ENCODE measurements around the gene LARGE1.

- TF ChIP-seq CTCF (conservative IDR thresholded peaks at IDR 0.05 in 1 of 2, IDR thresholded peaks at IDR 0.05 in 1 of 2; ENCODE audit: low read depth in 1 of 2, low read length in 2 of 2) = no peak
- TF ChIP-seq EZH2 (IDR thresholded peaks at IDR 0.05; ENCODE audit: low read length, missing control alignments) = no peak
These were observed 33.1 kb downstream of the LARGE1 start for GRCh38 chr22:33887173-33887572.

All from fibroblast of lung (primary cell).